NCI-H2196 treated with DMSO at 0.1 percent for 48 hours (cell line): Measurements from ENCODE around the gene COL11A2.

Experiments used
- DNase-seq: peaks from one replicate; lab custom pipeline; 2025; ENCODE audit not compliant: unreplicated experiment; lab: John Stamatoyannopoulos, UW

COL11A2 gene

DNA sequence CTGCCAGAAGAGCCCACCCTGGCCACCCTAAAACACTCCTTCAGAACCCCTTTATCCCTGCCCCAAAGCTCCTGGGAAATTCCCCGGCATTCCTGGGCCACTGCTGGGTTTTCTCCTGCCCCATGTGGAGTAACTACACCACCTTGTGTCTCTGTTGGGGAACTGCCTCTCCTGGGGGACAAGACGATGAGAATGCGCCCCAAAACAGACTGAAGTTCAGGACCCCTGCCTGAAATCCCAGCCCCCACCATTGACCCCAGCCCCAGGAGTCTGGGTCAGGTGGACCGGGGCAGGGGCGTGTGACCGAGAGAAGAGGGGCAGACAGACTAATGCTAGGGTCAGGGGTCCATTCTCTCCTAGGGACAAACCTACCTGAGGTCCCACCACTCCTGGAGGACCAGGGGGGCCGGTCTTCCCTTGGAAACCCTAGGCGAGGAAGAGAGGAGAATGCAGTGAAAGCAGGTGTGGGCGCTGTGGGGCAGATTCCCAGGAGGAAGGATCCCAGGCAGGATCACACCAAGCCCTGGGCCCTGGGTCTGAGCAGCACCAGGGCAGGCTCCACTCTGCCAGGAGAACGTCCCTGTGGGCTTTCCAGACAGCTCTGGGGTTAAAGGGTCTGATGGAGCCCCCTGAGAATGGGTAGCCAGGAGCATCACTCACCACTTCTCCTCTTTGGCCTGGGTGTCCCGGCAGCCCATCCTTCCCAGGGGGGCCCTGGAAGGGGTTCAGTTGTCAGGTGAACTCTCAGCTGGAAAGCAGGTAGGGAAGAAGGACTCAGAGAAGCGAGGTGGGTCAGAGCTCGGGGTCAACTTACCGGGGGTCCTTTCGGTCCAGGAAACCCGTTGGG lies 19.4 kb downstream of the COL11A2 start:
- DNase-seq, result no peak

DNA sequence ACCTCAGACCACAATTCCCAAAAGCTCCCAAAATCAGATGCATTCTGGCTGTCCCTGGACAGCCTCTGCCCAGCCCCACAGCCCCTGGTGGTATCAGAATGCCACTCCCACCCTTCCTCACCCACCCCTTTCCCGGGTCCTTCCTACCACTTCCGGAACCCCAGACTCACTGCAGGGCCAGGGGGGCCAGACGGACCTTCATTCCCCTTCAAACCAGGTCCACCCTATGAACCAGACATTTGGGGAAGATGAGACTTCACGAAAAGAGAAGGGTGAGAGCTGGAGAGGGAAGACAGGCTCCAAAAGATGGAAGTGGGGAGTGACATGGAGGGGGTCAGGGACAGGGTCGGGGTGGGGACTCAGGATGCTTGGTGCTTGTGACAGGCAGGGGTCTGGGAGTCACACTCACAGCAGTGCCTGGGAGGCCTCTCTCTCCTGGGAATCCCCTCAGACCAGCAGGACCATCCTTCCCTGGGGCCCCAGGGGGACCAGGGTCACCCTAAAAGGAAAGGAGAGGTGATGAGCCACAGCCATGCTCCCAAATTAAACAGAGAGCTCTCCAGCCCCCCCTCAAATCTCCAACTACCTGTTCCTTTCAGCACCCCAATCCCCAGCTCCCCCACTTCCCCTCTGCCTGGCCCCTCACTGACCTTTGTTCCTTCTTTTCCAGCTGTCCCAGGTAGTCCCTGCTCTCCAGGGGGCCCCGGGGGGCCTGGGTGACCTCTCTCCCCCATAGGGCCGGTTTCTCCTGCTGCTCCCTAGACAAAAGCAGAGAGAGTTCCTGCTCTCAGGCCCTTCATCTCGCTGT lies 20.2 kb downstream of the COL11A2 start:
- DNase-seq, result no peak

DNA sequence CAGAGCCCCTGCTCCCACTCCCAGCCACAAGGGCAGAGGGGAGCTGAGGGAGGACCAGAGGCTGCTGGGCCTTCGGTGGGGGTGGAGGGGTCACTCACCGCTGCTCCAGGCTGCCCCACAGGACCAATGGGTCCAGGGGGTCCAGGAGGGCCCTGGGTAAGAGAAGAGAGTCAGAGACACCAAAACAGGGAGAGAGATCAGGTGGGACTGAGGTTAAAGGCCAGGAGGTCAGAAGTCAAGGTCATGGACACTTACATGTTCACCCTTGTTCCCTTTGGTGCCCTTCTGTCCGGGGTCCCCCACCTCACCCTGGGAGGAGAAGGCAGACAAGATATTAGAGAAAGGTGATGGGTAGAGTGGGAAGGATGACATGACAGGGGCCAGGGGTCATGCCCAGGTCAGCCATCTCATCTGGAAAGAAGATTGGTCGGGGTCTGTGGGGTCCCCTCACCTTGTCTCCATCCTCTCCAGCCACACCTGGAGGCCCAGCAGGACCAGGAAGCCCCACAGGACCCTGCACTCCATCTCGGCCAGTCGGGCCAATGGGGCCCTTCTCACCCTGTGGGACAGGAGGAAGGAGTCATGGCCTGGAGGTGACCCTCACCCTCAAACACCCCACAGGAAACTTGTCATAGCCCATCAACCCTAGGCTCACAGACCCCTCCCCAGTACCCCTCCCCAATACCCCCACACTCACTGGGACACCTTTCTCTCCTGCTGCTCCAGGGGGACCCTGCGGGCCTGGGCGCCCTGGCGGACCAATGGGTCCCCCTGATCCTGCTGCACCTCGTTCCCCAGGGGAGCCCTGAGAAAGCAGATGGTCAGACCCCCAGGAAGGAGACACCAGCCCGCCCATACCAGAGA lies 21.0 kb downstream of the COL11A2 start:
- DNase-seq, result no peak

DNA sequence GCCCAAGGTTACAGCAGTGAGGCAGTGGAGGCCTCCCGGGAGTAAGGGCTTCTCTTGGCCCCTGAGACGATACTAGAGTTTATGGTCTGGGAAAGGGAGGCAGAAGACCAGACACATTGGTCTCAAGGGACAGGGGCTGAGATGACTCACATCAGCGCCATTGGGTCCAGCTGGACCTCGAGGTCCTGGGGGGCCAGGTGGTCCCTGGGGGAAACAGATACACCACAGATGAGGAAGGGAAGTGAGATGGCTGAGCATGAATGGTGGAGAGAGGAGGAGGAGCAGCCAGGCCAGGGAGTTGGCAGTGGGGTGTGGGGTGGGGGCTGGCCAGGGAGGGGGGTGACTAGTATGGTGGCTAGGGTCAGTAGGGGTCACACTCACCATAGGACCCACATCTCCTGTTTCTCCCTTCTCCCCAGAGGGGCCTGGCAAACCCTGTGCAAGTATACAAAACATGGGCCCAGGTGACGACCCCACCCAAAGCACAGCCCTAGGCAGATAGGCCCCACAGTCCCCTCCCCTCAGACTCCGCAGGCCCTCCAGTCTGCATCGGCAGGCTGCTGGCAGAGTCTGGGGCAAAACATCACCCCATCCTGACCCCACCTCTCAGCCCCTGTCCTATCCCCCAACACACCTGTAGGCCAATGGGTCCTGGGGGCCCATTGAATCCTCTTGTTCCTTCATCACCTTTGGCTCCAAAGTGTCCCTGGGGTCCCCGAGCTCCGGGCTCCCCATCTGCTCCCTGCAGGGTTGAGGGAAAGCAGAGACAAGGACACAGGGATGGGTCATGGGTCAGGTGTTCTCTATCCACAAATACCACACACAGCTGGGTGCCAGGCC lies 21.9 kb downstream of the COL11A2 start:
- DNase-seq, result no peak

DNA sequence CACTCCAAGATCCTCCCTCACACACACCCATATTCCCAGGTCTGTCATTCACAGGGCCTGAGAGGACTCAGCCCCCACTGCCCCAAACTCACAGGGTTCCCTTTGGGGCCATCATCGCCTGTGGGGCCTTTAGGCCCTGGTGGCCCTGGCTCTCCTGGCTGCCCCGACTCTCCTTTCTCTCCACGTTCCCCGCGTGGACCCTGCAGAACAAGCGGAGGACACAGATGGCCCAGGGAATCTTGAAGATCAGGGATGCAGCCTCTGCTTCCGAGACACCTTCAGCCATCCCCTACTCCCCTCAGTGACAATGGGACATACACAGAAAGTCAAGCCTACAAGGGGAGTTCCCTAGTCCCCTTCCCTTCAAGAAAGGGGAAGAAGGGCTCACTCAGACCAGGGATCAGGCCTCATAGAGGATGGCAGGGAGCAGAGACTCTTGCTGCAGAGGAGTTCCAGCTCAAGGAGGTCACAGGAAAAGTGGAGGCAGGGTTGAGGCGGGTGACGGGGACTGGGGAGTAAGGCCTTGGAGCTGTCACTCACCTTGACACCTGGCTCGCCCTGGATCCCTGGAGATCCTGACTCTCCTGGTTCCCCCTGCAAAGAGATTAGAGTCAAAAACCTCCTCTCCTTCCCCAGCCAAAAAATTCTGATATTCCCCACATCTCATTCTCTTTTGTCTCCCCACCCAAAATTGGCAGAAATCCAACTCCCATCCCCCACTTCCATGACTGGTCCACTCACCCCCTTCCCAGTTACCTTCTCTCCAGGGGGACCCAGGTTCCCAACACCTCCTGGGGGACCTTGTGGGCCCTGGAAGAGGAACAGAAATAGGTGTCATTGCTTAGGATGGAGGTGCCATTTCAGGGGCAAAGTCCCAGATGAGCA lies 22.7 kb downstream of the COL11A2 start:
- DNase-seq, result no peak

DNA sequence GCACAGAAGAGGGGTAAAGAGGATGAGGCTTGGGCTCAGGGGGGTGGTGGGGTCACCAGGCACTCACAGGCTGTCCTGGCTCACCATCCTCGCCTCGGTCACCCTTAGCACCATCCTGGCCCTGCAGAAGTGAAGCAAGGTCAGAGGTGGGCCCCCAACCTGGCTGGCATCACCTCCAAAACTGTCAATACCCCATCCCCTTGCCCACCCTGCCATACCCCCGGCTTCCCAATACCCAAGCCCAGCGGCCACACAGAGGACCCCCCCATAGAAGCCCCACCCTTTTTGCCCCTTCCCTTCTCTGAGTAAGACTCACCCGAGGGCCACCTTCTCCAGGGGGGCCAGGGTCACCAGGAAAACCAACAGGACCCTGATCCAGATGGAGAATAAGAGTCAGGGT lies 23.6 kb downstream of the COL11A2 start:
- DNase-seq, result no peak

DNA sequence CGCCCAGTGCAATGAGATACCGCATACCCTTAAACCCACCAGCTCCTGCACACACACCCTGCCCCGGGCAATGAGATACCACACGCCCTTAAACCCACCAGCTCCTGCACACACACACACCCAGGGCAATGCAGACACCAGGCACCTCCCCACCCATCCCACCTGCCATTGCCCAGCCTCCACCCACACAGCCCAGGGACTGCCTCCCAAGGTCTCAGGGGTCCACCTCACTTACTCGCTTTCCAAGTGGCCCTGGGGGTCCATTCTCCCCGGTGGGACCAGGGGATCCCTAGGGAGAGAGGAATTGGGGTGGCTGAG lies 24.0 kb downstream of the COL11A2 start:
- DNase-seq, result no peak

DNA sequence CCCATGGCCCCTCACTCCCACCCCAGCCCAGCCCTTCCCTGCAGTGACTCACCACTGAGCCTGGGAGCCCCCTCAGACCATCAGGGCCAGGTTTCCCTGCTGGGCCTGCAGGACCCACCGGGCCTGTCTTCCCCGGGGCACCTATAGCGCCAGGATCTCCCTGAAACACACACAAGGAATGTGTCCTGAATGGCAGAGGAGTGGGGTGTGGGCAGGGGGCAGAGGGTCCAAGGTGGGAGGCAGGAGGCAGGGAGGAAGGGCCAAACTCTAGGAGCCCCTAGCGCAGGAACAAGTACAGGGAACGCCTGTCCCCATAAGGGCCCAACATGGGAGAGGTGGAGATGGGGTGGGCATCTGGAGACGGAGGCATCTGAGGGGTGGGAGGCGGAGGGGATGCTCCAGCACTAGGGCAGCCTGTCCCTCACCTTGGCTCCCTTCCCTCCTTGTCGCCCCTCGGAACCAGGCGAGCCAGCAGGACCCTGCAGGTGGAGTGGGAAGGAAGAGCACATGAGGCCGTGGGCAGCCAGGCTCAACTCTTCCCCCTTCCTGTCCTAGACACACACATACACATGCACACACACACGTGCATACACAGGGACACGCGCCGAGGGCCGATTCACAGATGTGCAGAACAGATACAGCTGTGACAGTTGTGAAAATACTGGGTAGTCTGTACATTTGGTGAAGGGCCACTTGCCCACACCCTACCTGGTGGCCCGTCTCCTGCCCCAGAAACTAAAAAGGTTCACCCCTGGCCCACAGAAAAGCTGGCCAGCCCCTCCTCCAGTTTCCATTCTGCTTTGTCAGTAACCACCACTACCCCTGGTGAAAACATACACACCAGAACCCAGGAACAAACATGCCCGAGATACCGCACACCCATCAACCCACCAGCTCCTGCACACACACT lies 24.6 kb downstream of the COL11A2 start:
- DNase-seq, result no peak

DNA sequence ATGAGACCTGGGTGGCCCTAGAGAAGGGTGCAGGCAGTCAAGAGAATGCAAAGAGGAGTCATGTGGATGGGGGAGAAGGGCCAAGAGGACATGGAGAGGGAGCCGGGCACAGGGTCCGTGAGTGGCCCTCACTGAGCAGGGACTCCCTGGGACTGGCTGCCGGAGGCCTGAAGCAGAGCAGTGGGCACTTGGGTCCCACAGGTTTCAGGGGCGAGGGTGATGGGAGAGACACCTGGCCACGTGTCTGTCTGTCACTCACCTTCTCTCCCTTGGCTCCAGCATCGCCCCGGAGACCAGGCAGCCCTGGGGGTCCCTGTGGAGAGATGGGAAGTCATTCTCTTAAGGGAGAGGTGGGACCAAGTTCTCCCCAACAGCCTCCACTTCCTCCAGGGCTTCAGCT lies 25.5 kb downstream of the COL11A2 start:
- no peak for DNase-seq

DNA sequence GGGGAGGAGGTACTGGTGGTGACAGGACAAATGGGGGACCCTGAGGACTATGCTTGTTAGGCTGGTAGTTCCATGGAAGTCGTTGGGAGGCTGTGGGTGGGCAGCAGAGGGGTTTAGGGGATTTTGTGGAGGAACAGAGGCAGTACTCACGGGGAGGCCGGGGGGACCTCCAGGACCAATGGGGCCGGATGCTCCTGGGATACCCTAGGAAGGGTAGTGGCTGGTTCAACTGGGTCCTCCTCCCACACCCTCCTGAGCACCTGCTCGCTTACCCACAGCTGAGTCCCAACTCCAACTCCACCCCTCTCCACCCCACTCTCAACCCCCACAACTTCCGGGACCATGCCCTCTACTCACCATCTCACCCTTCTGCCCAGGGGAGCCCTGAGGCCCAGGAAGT lies 25.9 kb downstream of the COL11A2 start:
- DNase-seq, result no peak

DNA sequence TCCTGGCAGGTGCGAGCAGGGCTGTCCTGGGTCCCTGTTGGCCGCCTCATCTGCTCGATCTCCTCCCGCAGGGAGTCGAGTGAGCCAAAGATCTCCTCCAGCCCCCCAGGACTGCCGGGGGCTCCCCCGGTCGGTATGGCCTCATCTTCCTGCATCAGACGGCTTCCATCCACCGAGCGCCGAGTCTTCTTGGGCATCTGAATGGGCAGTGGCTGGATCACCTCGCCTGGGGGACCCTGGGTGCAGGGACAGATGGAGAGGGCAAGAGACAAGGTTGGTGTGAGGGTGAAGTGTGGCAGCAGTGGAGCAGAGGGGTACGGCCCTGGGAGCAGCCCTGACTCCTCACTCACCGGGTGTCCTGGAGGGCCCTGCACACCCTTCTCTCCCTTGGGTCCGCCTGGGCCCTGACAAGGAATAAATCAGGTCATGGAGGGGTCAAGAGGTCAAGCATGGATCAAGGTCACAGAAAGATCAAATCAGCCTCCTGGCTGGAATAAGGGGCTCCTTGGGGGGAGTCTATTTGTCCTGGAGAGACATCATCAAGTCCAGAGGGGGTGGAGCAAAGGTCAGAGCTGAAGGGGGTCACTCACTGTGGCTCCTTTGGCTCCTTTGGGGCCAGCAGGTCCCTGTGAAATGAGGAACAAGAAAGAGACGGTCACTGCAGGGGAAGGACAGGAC lies 26.5 kb downstream of the COL11A2 start:
- no peak for DNase-seq

DNA sequence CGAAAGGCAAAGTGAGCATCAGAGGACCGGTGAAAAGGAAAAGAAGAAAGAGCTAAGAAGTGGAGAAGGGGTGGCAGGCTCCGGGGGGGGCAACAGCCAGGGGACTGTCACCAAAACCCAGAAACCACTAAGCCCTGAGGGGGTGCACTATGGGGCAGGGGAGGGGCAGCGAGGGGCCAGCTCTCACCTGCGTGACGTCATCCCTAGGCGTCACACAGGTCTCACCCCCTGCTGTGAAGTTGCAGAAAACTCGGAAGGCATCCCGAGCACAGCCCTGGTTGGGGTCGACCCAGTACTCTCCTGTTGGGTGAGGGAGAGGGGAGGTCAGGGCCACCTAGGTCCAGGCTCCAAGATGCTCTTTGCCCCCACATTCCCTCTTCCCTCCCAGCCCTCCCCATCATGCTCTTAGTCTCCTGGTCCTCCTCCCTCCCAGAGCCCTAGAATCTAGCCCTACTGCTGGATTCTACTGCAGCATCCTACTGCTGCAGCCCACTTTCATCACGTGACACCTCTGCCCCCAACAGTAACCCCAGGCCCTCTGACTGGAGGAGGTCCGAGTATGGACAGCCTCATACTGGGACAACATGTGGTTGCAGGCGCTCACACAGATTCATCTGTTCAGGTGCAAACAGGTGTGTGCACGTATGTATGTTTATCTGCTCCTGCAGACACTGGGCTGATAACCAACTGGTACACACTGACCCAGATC lies 27.4 kb downstream of the COL11A2 start:
- no peak for DNase-seq

DNA sequence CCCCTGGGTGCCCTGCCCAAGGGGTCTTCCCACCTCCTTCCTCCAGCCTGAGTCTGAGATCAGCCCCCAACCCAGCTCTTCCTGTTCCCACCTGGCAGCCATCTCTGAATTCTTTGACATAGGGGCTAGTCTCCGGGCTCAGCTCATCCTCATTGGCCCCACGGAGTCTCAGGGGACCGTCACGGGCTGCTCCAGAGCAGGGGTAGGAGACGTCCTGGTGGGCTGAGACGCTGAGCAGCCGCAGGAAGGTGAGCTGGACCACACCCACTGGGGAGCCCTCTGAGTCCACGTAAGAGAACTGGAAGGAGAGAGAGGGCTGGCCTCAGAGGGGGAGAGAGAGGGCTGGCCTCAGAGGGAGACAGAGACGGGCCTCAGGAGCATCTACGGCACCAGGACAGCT lies 28.1 kb downstream of the COL11A2 start:
- no peak for DNase-seq

DNA sequence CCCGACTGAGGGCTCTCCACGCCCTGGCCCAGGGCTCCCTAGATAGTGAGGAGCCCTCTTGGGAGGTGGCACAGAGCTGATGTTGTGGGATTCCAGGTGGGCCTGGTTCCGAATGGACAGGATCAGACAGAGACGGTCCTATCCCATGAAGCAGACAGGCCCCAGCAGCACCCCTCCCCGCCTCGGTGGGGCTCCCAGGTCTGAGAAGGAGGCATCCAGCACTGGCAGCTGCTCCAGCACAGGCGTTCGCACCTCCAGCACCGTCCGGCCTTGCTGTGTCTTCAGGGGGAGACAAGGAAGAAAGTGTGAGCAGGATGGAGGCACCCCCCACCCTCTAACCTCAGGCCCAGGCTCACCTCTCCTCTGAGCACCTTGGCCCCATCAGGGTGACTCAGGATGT lies 28.7 kb downstream of the COL11A2 start:
- no peak for DNase-seq

DNA sequence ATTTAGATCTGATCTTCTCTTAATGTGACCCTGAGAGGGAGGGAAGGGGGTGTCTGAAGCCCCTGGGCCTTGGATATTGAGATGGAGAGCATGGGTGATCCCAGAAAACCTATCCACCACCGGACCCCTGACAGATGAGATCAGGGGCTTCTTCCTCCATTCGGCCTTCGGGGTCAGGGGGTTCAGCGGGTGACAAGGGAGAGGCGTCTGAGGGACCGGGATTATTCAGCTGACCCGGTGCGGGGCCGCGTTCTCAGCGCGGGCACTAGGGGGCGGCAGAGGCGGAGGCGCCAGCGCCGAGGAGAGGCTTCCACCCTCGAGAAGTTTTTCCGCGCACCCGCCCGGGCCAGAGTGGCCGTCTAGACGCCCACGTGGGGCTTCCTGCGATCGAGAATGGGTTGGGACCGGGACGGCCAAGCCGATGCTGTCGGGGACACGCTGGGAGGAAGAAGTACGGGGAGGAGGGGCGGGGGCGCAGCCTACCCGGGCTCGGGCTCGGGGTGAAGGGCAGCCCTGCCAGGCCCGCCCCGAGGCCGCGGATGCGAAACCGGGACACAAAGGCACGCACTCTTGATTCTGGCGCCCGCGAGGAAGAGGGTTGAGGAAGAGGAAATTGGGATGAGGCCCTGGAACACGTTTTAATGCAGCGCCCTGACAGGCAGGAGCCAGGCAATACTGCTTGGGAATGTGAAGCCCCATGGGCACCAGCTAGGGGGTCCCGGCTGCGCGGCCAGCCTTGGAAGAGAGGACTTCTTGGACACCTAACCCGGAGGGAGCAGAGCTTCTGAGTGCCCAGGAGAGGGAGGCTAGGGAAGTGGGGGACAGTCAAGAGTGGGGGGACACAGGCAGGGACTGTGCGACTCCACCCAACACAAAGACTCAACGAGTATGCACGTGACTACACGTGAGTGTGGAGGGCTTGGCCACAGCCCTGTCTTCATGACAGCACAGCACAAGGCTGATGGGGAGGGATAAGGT lies 30.6 kb downstream of the COL11A2 start:
- DNase-seq, result peak; percentile 67

DNA sequence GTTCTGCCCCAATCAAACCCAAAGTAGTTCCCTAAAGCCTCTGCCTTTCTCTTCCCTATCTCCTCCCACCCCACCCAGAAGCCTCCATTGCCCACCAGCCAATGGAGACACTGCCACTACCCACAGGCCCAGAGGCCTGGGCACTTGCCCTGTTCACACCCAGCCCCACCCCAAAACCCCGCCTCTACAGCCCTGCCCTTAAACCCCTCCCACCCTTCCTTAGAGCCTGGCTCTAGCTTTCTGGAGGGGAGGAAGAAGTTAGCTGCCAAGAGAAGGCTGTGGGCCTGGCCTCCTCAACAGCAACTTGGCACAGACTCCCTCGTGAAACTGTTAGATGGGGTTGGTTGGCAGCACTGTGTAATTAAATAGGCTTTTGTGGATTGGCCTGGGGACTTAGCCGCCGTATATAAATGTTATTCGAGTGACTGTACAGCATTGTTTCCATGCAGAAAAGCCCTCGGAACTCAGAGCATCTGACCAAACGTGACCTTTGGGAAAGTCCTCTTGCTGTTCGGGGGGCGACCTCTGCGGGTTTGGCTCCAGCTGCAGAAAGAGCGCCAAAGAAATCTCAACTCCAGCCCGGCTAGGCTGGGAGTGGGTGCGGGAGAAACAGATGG lies 31.4 kb downstream of the COL11A2 start:
- DNase-seq, result peak; percentile 95
